Pancreas (tissue), 10 donors: Measurements from ENCODE around the gene RBM19. TPM values are rescaled to one million over a fixed set of nuclear protein-coding genes. Genes with fewer than 3 reads are reported as not detected.

Source experiments
- ATAC-seq, 4 donors: fragments of 200-7000 bp; cut with Tn5 transposase; one replicate each; pipeline versions ENCODE4 v1.8.0 to v1.9.1; 2020; ENCODE audit warnings: mild to moderate bottlenecking in 4 of 4, moderate library complexity in 4 of 4
- DNase-seq, 6 donors: peaks; one replicate each; pipeline ENCODE4 v3.0.0-alpha.2; 2020
- FAIRE-seq: peaks from 2 replicates; lab custom pipeline; 2012; peaks lifted over from hg19 to GRCh38; lab: Jason Lieb, UNC
- H3K27ac ChIP-seq, 4 donors: fragments of 200-600 bp; sonication (generic); 1 replicate in 3 of 4; 2 replicates in 1 of 4; pipeline versions ENCODE4 v1.5.0 to v1.8.0; 2020
- H3K27me3 ChIP-seq, 4 donors: fragments of 200-600 bp; one replicate each; pipeline ENCODE4 v1.8.0; 2021
- H3K36me3 ChIP-seq, 3 donors: fragments of 200-600 bp; sonication (generic) in 1 of 3; one replicate each; pipeline versions ENCODE4 v1.5.0 to v1.8.0; 2020 to 2021
- H3K4me1 ChIP-seq, 3 donors: fragments of 200-600 bp; one replicate each; pipeline ENCODE4 v1.8.0; 2021
- H3K4me3 ChIP-seq, 4 donors: fragments of 200-600 bp; sonication (generic) in 2 of 4; one replicate each; pipeline versions ENCODE4 v1.5.0 to v1.8.0; 2020 to 2021
- H3K9me3 ChIP-seq, 4 donors: fragments of 200-600 bp; one replicate each; pipeline ENCODE4 v1.8.0; 2021
- CTCF ChIP-seq, 4 donors: fragments of 200-600 bp; sonication (generic) in 3 of 4; IDR thresholded peaks; one replicate each; pipeline versions ENCODE4 v1.5.0 to v1.8.0; 2021; ENCODE audit warnings: antibody characterized with exemption in 4 of 4
- WGBS, 2 donors: extraction: QIAGEN DNeasy Blood & Tissue Kit; methylation state at CpG; one replicate each; pipeline ENCODE4 v1.1.7; 2013; 5-methylcytosine and 5-hydroxymethylcytosine counted together
- intact Hi-C, 3 donors: fragments of 100-400 bp; cut with DNase I; formaldehyde crosslinking; loops; one replicate each; pipeline versions ENCODE4 v1.11.1 to v1.14.2; 2022
- polyA plus RNA-seq, 2 donors: library from polyadenylated mRNA; stranded (reverse); fragments of 200-250 nt; gene quantifications; one replicate each; pipeline ENCODE4 v1.2.3, GENCODE V29; 2013
- total RNA-seq, 6 donors: library from RNA; stranded (reverse); fragmentation: NEBNext Ultra II Directional in 4 of 6; extraction: Animal tissue kit (Norgen Biotek cat#: 25700) in 4 of 6; gene quantifications; one replicate each; pipeline versions ENCODE4 v1.2.1 to v1.2.4, GENCODE V29; 2021 to 2023
- donor health status: healthy with polysubstance abuse.
- donor health status: DM: no; HTN: no; CAD: no; lungs with moderate emphysema.
- donor health status: DM: no; HTN: no; CAD: no.
- donor health status: control.
- donor health status: control.
- donor health status: Bipolar disorder and iron deficiency.
- donor health status: DM: yes; HTN: yes; CAD: no.
- donor health status: DM: no; HTN: no; CAD: no.
- donor health status: DM: no; HTN: no; CAD: no.
- donor health status: DM: yes; HTN: yes; CAD: no.

The RBM19 gene
- total and polyA plus RNA-seq, 8 donors: 13.9 to 32.2 (median 15.8) TPM

- DNase-seq (no peak), ATAC-seq (no peak), FAIRE-seq (no peak)
- TF ChIP-seq CTCF (IDR thresholded peaks at IDR 0.05): no peak
- Histone ChIP-seq H3K36me3 (no peaks in the 10 kb centered on the region), H3K4me3 (no peak overlapping the region), H3K27me3 (peaks cover 0 to 10% (median 2%) of the 10 kb centered on the region in 4 donors), H3K4me1 (no peaks in the 10 kb centered on the region), H3K9me3 (no peaks in the 10 kb centered on the region), H3K27ac (no peak overlapping the region)
- WGBS, 2 donors: 46 to 56% methylated on average over 10 of the region's 10 CpGs
- intact Hi-C loops: no loop called here
Observed at GRCh38 chr12:113781415-113782198, 184.5 kb downstream of the RBM19 start.

GRCh38 chr12:113779774-113780173 lies 186.4 kb downstream of the RBM19 start:
- no peak for TF ChIP-seq CTCF (IDR thresholded peaks at IDR 0.05)
- intact Hi-C loops: no loop called here
- no peak overlapping the region for H3K4me3 ChIP-seq
- peaks cover 0 to 4% (median 2%) of the 10 kb centered on the region in 4 donors for H3K27me3 ChIP-seq
- no peaks in the 10 kb centered on the region for H3K36me3 ChIP-seq
- FAIRE-seq (no peak), ATAC-seq (no peak), DNase-seq (no peak)
- H3K9me3 ChIP-seq: no peaks in the 10 kb centered on the region
- 61 to 67% methylated on average over 2 of the region's 2 CpGs for WGBS, 2 donors
- no peak overlapping the region for H3K27ac ChIP-seq
- no peaks in the 10 kb centered on the region for H3K4me1 ChIP-seq

- FAIRE-seq (no peak), ATAC-seq (no peak), DNase-seq (no peak)
- H3K9me3 ChIP-seq: no peaks in the 10 kb centered on the region
- no peaks in the 10 kb centered on the region for H3K36me3 ChIP-seq
- 28 to 30% methylated on average over 12 of the region's 12 CpGs for WGBS, 2 donors
- peaks cover 0 to 4% (median 2%) of the 10 kb centered on the region in 4 donors for H3K27me3 ChIP-seq
- no peaks in the 10 kb centered on the region for H3K4me1 ChIP-seq
- intact Hi-C loops: no loop called here
- H3K27ac ChIP-seq: no peak overlapping the region
- no peak overlapping the region for H3K4me3 ChIP-seq
- no peak for TF ChIP-seq CTCF (IDR thresholded peaks at IDR 0.05)
Observed at GRCh38 chr12:113778432-113779132, 187.5 kb downstream of the RBM19 start.

GRCh38 chr12:113777751-113778150 lies 188.4 kb downstream of the RBM19 start:
- Histone ChIP-seq H3K36me3 (no peaks in the 10 kb centered on the region), H3K27me3 (peaks cover 0 to 4% (median 2%) of the 10 kb centered on the region in 4 donors), H3K27ac (no peak overlapping the region), H3K4me1 (no peaks in the 10 kb centered on the region), H3K9me3 (no peaks in the 10 kb centered on the region), H3K4me3 (no peak overlapping the region)
- intact Hi-C loops: no loop called here
- WGBS, 2 donors: 60 to 70% methylated on average over 2 of the region's 2 CpGs
- no peak for DNase-seq
- no peak for TF ChIP-seq CTCF (IDR thresholded peaks at IDR 0.05)
- no peak for ATAC-seq
- FAIRE-seq: no peak
